Effector memory CD8-positive, alpha-beta T cell (primary cell): ENCODE data around the gene GID8.
"Not testable (repeated sequence)": the region's sequence is repeated elsewhere in the genome, so short reads cannot be mapped to it uniquely, and the experiment has no call there.

Source experiments
- ATAC-seq: fragments of 150-1000 bp; cut with Tn5 transposase; replicated peaks from 2 replicates; pipeline ENCODE4 v1.10.0; 2021; ENCODE audit warnings: mild to moderate bottlenecking, moderate library complexity
- DNase-seq, 3 experiments: peaks; one replicate each; pipeline ENCODE4 v3.0.0; 2021
- H3K27ac Mint-ChIP-seq, 2 donors: one replicate each; pipeline ENCODE4 v1.8.0; 2022; ENCODE audit warnings: mild to moderate bottlenecking in 2 of 2, mixed read lengths in 2 of 2, moderate library complexity in 2 of 2
- H3K27me3 Mint-ChIP-seq, 2 donors: one replicate each; pipeline ENCODE4 v1.8.0; 2022; ENCODE audit warnings: mixed read lengths in 2 of 2
- H3K36me3 Mint-ChIP-seq: one replicate; pipeline ENCODE4 v1.8.0; 2022; ENCODE audit warnings: mild to moderate bottlenecking, moderate library complexity, mixed read lengths; ENCODE audit not compliant: insufficient read depth
- H3K4me1 Mint-ChIP-seq, 2 donors: one replicate each; pipeline ENCODE4 v1.8.0; 2022; ENCODE audit warnings: low read depth in 2 of 2, mixed read lengths in 2 of 2
- H3K4me3 Mint-ChIP-seq, 2 donors: one replicate each; pipeline ENCODE4 v1.8.0; 2022; ENCODE audit warnings: mild to moderate bottlenecking in 2 of 2, mixed read lengths in 2 of 2, moderate library complexity in 2 of 2
- H3K9me3 Mint-ChIP-seq, 2 donors: one replicate each; pipeline ENCODE4 v1.8.0; 2022; ENCODE audit warnings: mixed read lengths in 2 of 2

The GID8 gene

GRCh38 chr20:62955519-62956386 lies 17.8 kb downstream of the GID8 start:
- peaks cover 9% of the 10 kb centered on the region for H3K36me3 Mint-ChIP-seq
- ATAC-seq (no peak), DNase-seq (no peak)
- peak overlapping the region in 1 of 2 donors; percentile 89 for H3K4me3 Mint-ChIP-seq
- peaks cover 14 to 21% of the 10 kb centered on the region in 2 donors for H3K4me1 Mint-ChIP-seq
- no peaks in the 10 kb centered on the region for H3K27me3 Mint-ChIP-seq
- H3K9me3 Mint-ChIP-seq, result no peaks in the 10 kb centered on the region
- peak overlapping the region in 1 of 2 donors; percentile 93 for H3K27ac Mint-ChIP-seq

GRCh38 chr20:62956387-62957135 lies 18.6 kb downstream of the GID8 start:
- H3K36me3 Mint-ChIP-seq, result peaks cover 8% of the 10 kb centered on the region
- H3K4me1 Mint-ChIP-seq, result peaks cover 14 to 21% of the 10 kb centered on the region in 2 donors
- no peak for DNase-seq
- no peak overlapping the region for H3K4me3 Mint-ChIP-seq
- no peak for ATAC-seq
- no peaks in the 10 kb centered on the region for H3K27me3 Mint-ChIP-seq
- no peaks in the 10 kb centered on the region for H3K9me3 Mint-ChIP-seq
- no peak overlapping the region for H3K27ac Mint-ChIP-seq

GRCh38 chr20:62957136-62958117 lies 19.5 kb downstream of the GID8 start:
- Mint-ChIP-seq H3K9me3 (no peaks in the 10 kb centered on the region), H3K27ac (no peak overlapping the region), H3K4me1 (peaks cover 10 to 18% of the 10 kb centered on the region in 2 donors), H3K36me3 (peaks cover 8% of the 10 kb centered on the region), H3K27me3 (no peaks in the 10 kb centered on the region), H3K4me3 (no peak overlapping the region)
- ATAC-seq (no peak), DNase-seq (no peak)

- H3K27me3 Mint-ChIP-seq, result no peaks in the 10 kb centered on the region
- no peak overlapping the region for H3K4me3 Mint-ChIP-seq
- ATAC-seq (no peak), DNase-seq (no peak)
- H3K36me3 Mint-ChIP-seq, result peaks cover 8% of the 10 kb centered on the region
- no peak overlapping the region for H3K27ac Mint-ChIP-seq
- H3K4me1 Mint-ChIP-seq, result peaks cover 10 to 14% of the 10 kb centered on the region in 2 donors
- H3K9me3 Mint-ChIP-seq, result no peaks in the 10 kb centered on the region
Measured at GRCh38 chr20:62958388-62959100, 20.6 kb downstream of the GID8 start.

GRCh38 chr20:62959101-62959971 lies 21.4 kb downstream of the GID8 start:
- Mint-ChIP-seq H3K4me3 (no peak overlapping the region), H3K27me3 (no peaks in the 10 kb centered on the region), H3K27ac (no peak overlapping the region), H3K4me1 (peaks cover 3 to 7% of the 10 kb centered on the region in 2 donors), H3K9me3 (no peaks in the 10 kb centered on the region), H3K36me3 (peaks cover 8% of the 10 kb centered on the region)
- no peak for ATAC-seq
- DNase-seq, result no peak

- H3K36me3 Mint-ChIP-seq, result peaks cover 7% of the 10 kb centered on the region
- H3K27ac Mint-ChIP-seq, result no peak overlapping the region
- H3K4me1 Mint-ChIP-seq, result peaks cover 0 to 2% of the 10 kb centered on the region in 2 donors
- H3K4me3 Mint-ChIP-seq, result no peak overlapping the region
- H3K9me3 Mint-ChIP-seq, result no peaks in the 10 kb centered on the region
- no peaks in the 10 kb centered on the region for H3K27me3 Mint-ChIP-seq
- ATAC-seq (no peak), DNase-seq (no peak)
Measured at GRCh38 chr20:62959998-62960436, 22.1 kb downstream of the GID8 start.

GRCh38 chr20:62960446-62961309 lies 22.7 kb downstream of the GID8 start:
- H3K27me3 Mint-ChIP-seq, ATAC-seq, H3K27ac Mint-ChIP-seq, H3K4me1 Mint-ChIP-seq, H3K9me3 Mint-ChIP-seq, DNase-seq, H3K4me3 Mint-ChIP-seq, H3K36me3 Mint-ChIP-seq: not testable (repeated sequence)

GRCh38 chr20:62961310-62961783 lies 23.4 kb downstream of the GID8 start:
- Mint-ChIP-seq H3K9me3 (no peaks in the 10 kb centered on the region), H3K27ac (no peak overlapping the region), H3K4me1 (peaks cover 0 to 2% of the 10 kb centered on the region in 2 donors), H3K4me3 (no peak overlapping the region), H3K36me3 (peaks cover 3% of the 10 kb centered on the region), H3K27me3 (no peaks in the 10 kb centered on the region)
- ATAC-seq (no peak), DNase-seq (no peak)

GRCh38 chr20:62961799-62962198 lies 23.9 kb downstream of the GID8 start:
- Mint-ChIP-seq H3K4me3 (no peak overlapping the region), H3K27ac (no peak overlapping the region), H3K27me3 (no peaks in the 10 kb centered on the region), H3K9me3 (no peaks in the 10 kb centered on the region), H3K4me1 (peaks cover 0 to 2% of the 10 kb centered on the region in 2 donors), H3K36me3 (peaks cover 3% of the 10 kb centered on the region)
- DNase-seq (no peak), ATAC-seq (no peak)

GRCh38 chr20:62962221-62962879 lies 24.4 kb downstream of the GID8 start:
- no peaks in the 10 kb centered on the region for H3K27me3 Mint-ChIP-seq
- no peak for DNase-seq
- H3K9me3 Mint-ChIP-seq, result no peaks in the 10 kb centered on the region
- peaks cover 0 to 2% of the 10 kb centered on the region in 2 donors for H3K4me1 Mint-ChIP-seq
- H3K27ac Mint-ChIP-seq, result no peak overlapping the region
- peaks cover 3% of the 10 kb centered on the region for H3K36me3 Mint-ChIP-seq
- ATAC-seq, result no peak
- H3K4me3 Mint-ChIP-seq, result no peak overlapping the region
